ENCODE measurements around the gene CTNNBL1.

CTNNBL1 gene

DNA sequence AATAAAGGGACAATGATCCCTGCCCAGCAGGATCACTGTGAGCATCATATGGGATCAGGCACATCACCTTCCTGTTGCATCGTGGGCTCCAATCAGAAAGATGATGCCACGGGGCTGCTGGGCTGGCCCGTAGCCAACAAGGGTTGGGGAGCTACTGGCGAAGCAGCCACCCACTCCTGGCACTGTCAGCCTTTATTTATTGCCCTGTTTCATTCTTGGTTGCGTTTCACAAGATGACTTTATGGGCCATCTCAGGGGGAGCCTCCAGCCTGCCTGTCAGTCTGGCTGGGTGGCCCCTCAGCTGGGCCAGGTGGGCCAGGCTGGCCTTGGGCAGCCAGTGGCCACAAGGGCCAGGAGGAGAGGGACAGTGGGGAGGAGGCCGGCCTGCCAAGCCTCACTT, 226.4 kb downstream of the CTNNBL1 start:
- DNase-seq (ENCODE audit: low read depth), result no peak
- TF ChIP-seq, protein P1, sequence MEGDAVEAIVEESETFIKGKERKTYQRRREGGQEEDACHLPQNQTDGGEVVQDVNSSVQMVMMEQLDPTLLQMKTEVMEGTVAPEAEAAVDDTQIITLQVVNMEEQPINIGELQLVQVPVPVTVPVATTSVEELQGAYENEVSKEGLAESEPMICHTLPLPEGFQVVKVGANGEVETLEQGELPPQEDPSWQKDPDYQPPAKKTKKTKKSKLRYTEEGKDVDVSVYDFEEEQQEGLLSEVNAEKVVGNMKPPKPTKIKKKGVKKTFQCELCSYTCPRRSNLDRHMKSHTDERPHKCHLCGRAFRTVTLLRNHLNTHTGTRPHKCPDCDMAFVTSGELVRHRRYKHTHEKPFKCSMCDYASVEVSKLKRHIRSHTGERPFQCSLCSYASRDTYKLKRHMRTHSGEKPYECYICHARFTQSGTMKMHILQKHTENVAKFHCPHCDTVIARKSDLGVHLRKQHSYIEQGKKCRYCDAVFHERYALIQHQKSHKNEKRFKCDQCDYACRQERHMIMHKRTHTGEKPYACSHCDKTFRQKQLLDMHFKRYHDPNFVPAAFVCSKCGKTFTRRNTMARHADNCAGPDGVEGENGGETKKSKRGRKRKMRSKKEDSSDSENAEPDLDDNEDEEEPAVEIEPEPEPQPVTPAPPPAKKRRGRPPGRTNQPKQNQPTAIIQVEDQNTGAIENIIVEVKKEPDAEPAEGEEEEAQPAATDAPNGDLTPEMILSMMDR (IDR thresholded peaks at IDR 0.05; ENCODE audit: insufficient read depth, low read depth, low read length, missing control alignments), result no peak
- no peak overlapping the region for H3K4me3 ChIP-seq (ENCODE audit: low read length)

GRCh38 chr20:37920679-37921322, 227.0 kb downstream of the CTNNBL1 start:
- H3K4me3 ChIP-seq (ENCODE audit: low read length), result no peak overlapping the region
- DNase-seq (ENCODE audit: low read depth), result no peak
- TF ChIP-seq, protein P1 (IDR thresholded peaks at IDR 0.05; ENCODE audit: insufficient read depth, low read depth, low read length, missing control alignments), result no peak

GRCh38 chr20:37921341-37921929, 227.6 kb downstream of the CTNNBL1 start:
- TF ChIP-seq, protein P1 (IDR thresholded peaks at IDR 0.05; ENCODE audit: insufficient read depth, low read depth, low read length, missing control alignments), result no peak

More at GRCh38 chr20:37921341-37921929, 227.6 kb downstream of the CTNNBL1 start:
- DNase-seq (ENCODE audit: low read depth), result no peak
- H3K4me3 ChIP-seq (ENCODE audit: low read length), result no peak overlapping the region
